Measurements from ENCODE around the gene TMEM134. TPM values are rescaled to one million over a fixed set of nuclear protein-coding genes. Genes with fewer than 3 reads are reported as not detected.

Gene TMEM134
- total and polyA plus RNA-seq, 9 of the 15 experiments (the other 6 are each of a cell fraction or from before 2014, with no cell fraction given), result 0.63 to 48.4 (median 10.7) TPM

DNA sequence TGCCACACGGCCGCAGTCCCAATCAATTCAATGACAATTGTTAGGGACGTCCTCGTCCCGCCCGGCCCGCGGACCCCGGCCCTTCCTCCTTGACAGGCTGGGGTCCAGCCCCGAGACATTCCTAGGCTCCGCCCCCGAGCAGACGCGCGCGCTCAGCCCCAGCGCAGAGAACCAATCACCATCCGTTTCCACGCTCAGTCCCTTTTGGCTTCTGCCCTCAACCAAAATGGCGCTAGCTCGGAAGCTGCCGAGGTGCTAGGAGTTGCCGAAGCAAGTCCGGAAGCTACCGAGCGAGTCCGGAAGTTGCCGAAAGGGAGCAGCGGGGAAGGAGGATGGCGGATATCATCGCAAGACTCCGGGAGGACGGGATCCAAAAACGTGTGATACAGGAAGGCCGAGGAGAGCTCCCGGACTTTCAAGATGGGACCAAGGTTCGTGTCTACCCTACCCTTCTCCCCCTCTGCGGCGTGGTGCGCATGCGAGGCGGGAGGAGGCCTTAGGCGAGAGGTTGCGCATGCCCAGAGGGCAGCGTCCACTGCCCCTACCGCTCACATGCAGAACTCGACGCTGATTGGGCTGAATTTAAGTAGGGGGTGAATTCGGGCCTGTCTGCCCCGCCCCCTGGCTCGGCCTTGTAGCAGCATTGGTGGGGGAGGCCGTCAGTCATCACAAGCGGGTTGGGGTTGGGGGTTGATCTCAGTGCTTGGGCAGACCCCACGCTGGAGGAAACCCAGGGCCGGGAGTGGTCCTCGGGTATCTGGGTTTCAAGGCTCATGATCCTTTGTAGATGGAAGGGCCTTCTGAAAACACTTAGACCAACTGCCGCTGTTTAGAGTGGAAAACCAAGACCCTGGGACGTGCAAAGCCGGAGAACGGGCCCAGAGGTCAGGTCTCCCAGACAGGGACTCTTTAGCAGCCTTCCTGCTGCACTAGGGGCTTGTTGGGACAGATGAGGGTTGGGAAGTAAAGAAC, 14.1 kb upstream of the TMEM134 start, which contains the start of gene AIP (continued):
- TF ChIP-seq, protein P1, sequence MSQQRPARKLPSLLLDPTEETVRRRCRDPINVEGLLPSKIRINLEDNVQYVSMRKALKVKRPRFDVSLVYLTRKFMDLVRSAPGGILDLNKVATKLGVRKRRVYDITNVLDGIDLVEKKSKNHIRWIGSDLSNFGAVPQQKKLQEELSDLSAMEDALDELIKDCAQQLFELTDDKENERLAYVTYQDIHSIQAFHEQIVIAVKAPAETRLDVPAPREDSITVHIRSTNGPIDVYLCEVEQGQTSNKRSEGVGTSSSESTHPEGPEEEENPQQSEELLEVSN (IDR thresholded peaks at IDR 0.05; ENCODE audit: borderline replicate concordance in 1 of 2, extremely low read depth in 1 of 2, insufficient read depth in 1 of 2, insufficient read length in 1 of 2, low read depth in 1 of 2, low read length in 1 of 2, poor library complexity in 1 of 2, severe bottlenecking in 1 of 2), result peak; percentile 100
- TF ChIP-seq SP2 (IDR thresholded peaks at IDR 0.05; ENCODE audit: extremely low read depth, low read depth, low read length, poor library complexity, severe bottlenecking), result peak; percentile 60
- TF ChIP-seq, protein P2, sequence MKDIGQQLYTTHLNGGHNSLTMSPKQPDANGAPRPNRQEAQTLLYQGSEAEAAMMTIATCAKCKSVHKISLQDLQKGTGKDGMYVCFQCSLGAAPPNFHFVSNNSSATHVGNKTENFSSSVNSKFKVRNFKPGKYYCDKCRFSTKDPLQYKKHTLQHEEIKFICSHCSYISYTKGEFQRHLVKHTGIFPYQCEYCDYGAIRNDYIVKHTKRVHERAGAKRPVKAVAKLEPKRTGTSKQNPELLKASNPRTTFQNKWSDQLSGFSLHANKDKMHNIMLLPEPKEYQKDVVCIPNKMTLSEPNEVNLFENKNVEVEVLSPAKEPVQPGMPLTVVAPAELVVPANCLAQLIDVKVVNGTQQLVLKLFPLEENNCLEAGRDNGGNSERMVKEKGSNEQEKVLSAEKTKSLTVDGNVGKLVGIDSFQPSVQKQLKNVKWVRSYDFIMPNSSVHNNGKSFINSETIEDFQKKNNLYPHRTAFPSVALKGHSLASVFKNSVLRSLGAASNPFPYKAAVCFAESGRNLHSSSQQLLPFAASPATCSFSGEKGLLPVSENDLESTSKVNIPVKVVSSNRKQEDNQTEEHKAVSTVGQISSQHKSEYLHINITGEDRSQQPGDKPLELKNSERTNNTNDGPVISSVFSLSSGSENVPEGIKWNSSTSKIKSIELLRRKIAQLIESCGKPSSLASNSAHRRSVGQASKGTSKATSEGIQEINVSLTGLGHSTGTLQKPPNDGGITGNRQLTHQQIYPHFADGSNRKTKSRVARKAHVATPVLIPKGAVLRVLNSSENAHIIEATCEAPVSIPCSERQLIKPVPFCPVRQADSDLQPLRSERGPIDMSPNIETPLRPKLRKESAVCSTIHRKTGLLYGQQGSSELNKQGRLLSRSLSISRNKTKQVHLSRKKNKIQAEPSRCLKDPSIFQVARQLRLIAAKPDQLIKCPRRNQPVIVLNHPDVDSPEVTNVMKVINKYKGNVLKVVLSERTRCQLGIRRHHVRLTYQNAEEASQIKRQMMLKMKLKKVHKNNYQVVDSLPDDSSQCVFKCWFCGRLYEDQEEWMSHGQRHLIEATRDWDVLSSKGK (CRISPR knock-in tag; IDR thresholded peaks at IDR 0.05), result no peak
- TF ChIP-seq, protein P3, sequence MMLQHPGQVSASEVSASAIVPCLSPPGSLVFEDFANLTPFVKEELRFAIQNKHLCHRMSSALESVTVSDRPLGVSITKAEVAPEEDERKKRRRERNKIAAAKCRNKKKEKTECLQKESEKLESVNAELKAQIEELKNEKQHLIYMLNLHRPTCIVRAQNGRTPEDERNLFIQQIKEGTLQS (IDR thresholded peaks at IDR 0.05), result no peak
- TF ChIP-seq, protein P3 (CRISPR knock-in tag; conservative IDR thresholded peaks at IDR 0.05), result peak; percentile 95
- TF ChIP-seq, protein P4, sequence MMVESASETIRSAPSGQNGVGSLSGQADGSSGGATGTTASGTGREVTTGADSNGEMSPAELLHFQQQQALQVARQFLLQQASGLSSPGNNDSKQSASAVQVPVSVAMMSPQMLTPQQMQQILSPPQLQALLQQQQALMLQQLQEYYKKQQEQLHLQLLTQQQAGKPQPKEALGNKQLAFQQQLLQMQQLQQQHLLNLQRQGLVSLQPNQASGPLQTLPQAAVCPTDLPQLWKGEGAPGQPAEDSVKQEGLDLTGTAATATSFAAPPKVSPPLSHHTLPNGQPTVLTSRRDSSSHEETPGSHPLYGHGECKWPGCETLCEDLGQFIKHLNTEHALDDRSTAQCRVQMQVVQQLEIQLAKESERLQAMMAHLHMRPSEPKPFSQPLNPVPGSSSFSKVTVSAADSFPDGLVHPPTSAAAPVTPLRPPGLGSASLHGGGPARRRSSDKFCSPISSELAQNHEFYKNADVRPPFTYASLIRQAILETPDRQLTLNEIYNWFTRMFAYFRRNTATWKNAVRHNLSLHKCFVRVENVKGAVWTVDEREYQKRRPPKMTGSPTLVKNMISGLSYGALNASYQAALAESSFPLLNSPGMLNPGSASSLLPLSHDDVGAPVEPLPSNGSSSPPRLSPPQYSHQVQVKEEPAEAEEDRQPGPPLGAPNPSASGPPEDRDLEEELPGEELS (CRISPR knock-in tag; IDR thresholded peaks at IDR 0.05; ENCODE audit: borderline replicate concordance), result peak; percentile 98; the same call in 1 of the 2 replicates
- no peak for TF ChIP-seq NBN (IDR thresholded peaks at IDR 0.05; ENCODE audit: low read depth)
- TF ChIP-seq SMAD2 (IDR thresholded peaks at IDR 0.05; ENCODE audit: low read depth, low read length), result no peak
- no peak for TF ChIP-seq ZNF785 (CRISPR knock-in tag; IDR thresholded peaks at IDR 0.05)
- TF ChIP-seq POLR2AphosphoS2 (IDR thresholded peaks at IDR 0.05; ENCODE audit: low read length), result peak; percentile 63; the same call in 1 of the 2 replicates
- TF ChIP-seq SMAD3 (CRISPR knock-in tag; conservative IDR thresholded peaks at IDR 0.05), result no peak
- TF ChIP-seq DIDO1 (tag; IDR thresholded peaks at IDR 0.05; ENCODE audit: low read depth), result no peak
- TF ChIP-seq, protein P5, sequence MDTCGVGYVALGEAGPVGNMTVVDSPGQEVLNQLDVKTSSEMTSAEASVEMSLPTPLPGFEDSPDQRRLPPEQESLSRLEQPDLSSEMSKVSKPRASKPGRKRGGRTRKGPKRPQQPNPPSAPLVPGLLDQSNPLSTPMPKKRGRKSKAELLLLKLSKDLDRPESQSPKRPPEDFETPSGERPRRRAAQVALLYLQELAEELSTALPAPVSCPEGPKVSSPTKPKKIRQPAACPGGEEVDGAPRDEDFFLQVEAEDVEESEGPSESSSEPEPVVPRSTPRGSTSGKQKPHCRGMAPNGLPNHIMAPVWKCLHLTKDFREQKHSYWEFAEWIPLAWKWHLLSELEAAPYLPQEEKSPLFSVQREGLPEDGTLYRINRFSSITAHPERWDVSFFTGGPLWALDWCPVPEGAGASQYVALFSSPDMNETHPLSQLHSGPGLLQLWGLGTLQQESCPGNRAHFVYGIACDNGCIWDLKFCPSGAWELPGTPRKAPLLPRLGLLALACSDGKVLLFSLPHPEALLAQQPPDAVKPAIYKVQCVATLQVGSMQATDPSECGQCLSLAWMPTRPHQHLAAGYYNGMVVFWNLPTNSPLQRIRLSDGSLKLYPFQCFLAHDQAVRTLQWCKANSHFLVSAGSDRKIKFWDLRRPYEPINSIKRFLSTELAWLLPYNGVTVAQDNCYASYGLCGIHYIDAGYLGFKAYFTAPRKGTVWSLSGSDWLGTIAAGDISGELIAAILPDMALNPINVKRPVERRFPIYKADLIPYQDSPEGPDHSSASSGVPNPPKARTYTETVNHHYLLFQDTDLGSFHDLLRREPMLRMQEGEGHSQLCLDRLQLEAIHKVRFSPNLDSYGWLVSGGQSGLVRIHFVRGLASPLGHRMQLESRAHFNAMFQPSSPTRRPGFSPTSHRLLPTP (IDR thresholded peaks at IDR 0.05; ENCODE audit: borderline replicate concordance, extremely low read depth, insufficient read length), result no peak
- TF ChIP-seq ILK (tag; IDR thresholded peaks at IDR 0.05; ENCODE audit: borderline replicate concordance, low read depth), result no peak

Measured in K562 (cell line).